Measurements from ENCODE around the gene ATG101.

GRCh38 chr12:52090291-52090690, 20.5 kb downstream of the ATG101 start:
- TF ChIP-seq, protein P1, sequence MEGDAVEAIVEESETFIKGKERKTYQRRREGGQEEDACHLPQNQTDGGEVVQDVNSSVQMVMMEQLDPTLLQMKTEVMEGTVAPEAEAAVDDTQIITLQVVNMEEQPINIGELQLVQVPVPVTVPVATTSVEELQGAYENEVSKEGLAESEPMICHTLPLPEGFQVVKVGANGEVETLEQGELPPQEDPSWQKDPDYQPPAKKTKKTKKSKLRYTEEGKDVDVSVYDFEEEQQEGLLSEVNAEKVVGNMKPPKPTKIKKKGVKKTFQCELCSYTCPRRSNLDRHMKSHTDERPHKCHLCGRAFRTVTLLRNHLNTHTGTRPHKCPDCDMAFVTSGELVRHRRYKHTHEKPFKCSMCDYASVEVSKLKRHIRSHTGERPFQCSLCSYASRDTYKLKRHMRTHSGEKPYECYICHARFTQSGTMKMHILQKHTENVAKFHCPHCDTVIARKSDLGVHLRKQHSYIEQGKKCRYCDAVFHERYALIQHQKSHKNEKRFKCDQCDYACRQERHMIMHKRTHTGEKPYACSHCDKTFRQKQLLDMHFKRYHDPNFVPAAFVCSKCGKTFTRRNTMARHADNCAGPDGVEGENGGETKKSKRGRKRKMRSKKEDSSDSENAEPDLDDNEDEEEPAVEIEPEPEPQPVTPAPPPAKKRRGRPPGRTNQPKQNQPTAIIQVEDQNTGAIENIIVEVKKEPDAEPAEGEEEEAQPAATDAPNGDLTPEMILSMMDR (IDR thresholded peaks at IDR 0.05) = no peak
- no peak for TF ChIP-seq POLR2A (IDR thresholded peaks at IDR 0.05)
